ENCODE measurements around the gene CHST11. TPM values are rescaled to one million over a fixed set of nuclear protein-coding genes. Genes with fewer than 3 reads are reported as not detected.

The CHST11 gene
- total RNA-seq, 2 donors from 2014 or later, result 3.4 to 4.4 TPM

- ATAC-seq (no peak), DNase-seq (no peak)
- intact Hi-C loops (cut with DNase I, micrococcal nuclease), result no loop called here
Measured at GRCh38 chr12:104687823-104688573, 231.2 kb downstream of the CHST11 start.

DNA sequence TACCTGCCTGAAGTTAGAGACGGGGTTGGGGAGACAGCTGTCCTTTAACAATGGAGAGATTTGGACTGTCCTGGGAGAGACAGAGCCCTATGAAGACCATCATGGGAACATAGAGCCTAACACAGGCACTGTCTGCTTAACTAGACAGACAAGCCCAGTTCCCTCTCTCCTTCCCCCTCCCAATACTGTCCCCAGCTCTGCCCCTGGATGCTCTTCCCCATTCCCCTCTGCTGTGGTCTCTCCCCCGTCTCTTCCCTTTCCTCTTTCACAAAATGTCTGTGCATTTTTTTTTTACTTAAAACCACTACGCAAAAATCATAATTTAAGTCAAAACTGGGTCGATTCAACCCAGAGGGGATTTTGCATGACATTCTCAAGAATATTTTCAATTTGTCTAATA is 232.9 kb downstream of the CHST11 start:
- intact Hi-C loops (cut with DNase I, micrococcal nuclease), result no loop called here
- DNase-seq (no peak), ATAC-seq (no peak)

DNA sequence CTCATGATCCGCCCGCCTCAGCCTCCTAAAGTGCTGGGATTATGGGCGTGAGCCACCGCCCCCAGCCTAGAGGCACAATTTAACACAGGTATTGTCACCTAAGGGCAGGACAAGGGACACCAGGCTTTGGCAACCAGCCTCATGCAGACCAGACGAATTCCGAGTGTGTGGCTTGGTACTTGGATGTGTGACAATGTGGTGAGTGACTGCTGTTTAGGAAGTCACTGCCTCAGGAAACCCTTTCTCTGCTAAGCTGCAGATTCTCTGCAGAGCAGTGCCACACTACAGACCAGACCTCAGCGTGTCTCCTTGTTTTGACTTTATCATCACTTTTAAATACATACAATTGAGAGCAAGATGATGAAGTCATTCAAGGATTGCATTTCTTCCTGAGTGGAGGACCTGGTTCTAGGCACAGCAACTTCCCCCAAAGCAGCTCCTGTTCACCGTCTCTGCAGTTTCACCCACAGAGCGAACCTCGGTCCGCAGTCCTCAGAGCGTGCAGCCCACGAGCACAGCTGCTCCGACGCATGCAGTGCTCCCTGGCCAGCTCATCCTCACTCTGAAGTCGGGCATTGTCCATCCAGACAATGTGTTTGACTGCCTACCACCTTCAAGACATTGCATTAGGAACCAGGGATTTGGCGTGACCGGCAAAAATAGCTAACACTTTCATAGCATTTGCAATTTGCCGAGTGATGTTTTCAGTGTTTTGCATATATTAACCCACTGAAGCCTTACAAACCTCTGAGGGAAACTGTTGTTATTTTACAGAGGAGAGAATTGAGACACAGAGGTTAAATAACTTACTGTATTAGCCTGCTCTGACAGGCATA is 235.2 kb downstream of the CHST11 start:
- ATAC-seq (no peak), DNase-seq (no peak)
- intact Hi-C loops (cut with DNase I, micrococcal nuclease), result no loop called here

DNA sequence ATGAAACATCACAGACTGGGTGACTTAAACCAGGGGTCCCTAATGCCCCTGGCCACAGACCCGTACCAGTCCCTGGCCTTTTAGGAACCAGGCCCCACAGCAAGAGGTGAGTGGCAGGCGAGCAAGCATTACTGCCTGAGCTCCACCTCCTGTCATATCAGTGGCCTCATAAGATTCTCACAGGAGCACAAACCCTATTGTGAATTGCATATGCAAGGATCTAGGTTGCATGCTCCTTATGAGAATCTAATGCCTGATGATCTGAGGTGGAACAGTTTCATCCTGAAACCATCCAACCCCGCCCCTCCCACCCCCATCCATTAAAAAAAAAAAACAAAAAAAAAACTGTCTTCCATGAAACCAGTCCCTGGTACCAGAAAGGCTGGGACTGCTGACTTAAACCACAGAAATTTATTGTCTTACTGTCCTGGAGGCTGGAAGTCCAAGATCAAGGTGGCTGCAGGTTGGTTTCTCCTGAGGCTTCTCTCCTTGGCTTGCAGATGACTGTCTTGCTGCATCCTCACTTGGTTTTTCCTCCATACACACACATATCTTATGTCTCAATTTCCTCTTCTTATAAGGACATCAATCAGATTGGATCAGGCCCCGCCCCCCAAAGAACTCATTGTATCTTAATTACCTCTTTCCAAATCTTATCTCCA is 235.9 kb downstream of the CHST11 start:
- intact Hi-C loops (cut with DNase I, micrococcal nuclease), result no loop called here
- DNase-seq (no peak), ATAC-seq (no peak)

DNA sequence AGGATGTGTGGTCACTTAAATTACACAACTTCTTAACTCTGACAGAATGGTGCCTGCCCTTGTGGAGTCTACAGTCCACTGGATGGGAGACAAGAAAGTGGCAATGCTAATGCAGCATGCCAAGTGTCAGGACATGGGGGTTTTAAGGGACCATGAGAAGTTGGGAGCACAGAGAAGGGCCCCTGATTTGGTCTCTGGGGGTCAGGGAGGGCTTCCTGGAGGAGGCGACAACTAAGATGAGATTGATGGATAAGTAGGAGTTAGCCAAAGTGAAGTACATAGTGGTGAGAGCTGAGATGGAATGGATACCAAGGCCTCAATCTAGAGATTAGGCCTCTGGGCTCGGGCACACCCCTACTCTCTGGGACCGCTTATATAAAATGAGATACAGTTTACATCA is 236.7 kb downstream of the CHST11 start:
- ATAC-seq (no peak), DNase-seq (no peak)
- intact Hi-C loops (cut with DNase I, micrococcal nuclease), result no loop called here

DNA sequence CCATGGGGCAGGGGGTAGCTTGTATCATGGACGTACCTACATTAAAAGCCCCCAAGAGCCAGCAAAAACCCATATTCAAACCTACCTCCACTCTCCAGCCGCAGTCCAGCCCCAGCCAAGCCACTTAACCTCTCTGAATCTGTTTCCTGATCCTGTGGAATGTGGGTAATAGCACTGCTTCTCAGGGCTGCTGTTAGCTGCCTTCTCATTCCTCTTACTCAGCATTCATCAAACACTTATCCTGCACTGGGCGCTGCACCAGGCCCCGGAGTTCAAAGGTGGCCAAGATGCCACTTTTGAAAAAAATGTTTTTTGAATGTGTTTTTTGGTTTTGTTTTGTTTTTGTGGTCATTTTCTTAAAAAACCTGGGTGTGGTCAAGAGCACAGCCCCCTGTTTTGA is 237.4 kb downstream of the CHST11 start:
- intact Hi-C loops (cut with DNase I, micrococcal nuclease), result no loop called here
- DNase-seq (no peak), ATAC-seq (no peak)

- intact Hi-C loops (cut with DNase I, micrococcal nuclease), result no loop called here
- ATAC-seq, result no peak
- no peak for DNase-seq
Measured at GRCh38 chr12:104694711-104695110, 238.0 kb downstream of the CHST11 start.

DNA sequence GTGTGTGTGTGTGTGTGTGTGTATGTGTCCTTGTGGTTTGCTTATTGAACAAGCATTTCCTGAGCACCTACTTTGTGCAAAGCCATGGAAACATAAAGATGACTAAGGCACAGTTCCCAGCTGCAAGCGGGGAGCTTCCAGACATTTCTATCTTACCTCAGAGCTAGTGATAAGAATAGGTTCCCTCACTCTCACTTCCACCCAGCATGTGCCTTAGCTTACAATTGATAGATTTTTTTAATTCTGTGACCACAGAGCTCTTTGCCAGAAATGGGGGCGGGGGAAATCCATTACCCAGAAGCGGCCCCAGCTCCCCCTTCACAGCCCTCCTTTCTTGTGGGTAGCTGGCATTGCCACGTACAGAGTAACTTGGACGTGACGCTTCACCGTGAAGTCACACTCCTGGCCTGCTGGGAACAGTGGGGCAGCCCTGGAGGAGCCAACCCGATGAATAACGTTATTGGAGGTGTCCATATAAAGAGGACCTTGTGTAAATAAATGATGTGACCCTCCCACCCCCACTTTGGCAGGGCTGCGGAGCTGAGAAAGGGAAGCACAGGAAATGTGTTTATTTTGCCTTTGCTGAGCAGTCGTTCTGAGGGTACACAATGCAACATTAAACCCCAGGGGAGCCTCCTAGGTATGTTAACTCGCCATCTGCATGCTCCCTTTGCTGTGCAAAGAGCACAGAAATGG is 238.9 kb downstream of the CHST11 start:
- intact Hi-C loops (cut with DNase I, micrococcal nuclease), result no loop called here
- no peak for ATAC-seq
- DNase-seq, result no peak

DNA sequence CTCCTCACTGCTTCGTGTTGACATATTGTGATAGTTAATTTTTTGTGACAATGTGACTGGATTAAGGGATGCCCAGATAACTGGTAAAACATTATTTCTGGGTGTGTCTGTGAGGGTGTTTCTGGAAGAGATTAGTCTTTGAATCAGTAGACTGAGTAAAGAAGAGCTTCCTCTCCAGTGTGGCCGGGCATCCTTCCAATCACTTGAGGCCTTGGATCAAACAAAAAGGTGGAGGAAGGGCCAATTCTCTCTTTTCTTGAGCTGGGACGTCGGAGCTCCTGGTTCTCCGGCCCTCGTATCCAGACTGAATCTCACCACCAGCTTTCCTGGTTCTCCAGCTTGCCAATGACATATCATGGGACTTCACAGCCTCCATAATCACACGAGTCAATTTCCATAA is 240.4 kb downstream of the CHST11 start:
- ATAC-seq (no peak), DNase-seq (no peak)
- intact Hi-C loops (cut with DNase I, micrococcal nuclease), result no loop called here

- ATAC-seq (no peak), DNase-seq (no peak)
- intact Hi-C loops (cut with DNase I, micrococcal nuclease), result no loop called here
Measured at GRCh38 chr12:104698871-104699270, 242.1 kb downstream of the CHST11 start.

DNA sequence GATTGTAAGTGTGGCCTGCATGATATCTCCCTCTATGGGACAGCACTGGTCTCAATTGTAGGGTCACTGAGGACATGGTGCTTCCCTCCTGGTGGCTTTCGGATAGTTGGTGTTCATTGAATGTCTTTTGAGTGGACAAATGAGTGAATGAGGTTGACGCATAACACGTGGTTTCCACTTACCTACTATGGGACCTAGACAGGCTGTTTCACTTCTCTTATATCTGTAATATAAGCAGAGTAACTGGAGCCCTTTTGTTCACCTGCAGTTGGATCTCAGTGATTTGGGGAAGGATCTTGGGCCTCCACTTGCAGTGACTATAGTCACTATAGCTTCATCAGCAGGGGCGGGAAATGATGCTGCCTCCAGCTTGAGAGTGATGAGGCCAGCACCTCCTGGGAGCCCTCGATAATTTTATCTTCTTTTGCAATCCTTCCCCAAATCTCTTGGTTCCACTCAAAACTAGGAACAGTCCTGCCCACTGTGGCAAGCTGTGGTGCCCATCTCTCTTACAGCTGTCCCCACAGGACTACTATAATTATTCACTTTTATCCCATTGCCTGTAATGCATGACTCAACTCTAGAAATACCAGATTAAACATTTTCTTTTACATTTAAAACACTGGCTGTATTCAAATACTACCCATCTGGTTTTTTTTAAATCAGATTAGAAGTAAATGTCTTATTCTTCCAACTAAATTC is 242.9 kb downstream of the CHST11 start:
- no peak for DNase-seq
- intact Hi-C loops (cut with DNase I, micrococcal nuclease), result no loop called here
- ATAC-seq, result no peak

- intact Hi-C loops (cut with DNase I, micrococcal nuclease), result no loop called here
- DNase-seq (no peak), ATAC-seq (no peak)
Measured at GRCh38 chr12:104700324-104700723, 243.6 kb downstream of the CHST11 start.

DNA sequence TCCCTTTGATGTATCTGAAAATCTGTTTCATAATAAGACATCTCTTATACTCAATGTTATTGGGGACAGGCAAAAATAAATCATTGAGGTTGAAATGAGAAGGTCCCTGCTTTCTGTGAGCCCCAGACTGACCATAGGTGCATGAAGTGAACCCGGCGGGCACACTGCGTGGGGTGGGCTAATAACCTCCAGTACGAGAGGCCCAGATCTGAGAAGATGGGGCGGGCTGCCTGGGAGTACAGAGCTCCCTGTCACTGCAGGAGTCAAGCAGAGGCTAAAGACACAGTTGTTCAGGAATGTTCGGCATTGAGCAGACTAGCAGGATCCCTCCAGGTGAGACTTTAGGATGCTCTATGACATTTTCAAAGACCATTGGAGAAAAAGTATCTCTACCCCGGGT is 244.6 kb downstream of the CHST11 start:
- no peak for DNase-seq
- intact Hi-C loops (cut with DNase I, micrococcal nuclease), result no loop called here
- no peak for ATAC-seq

- intact Hi-C loops (cut with DNase I, micrococcal nuclease), result no loop called here
- ATAC-seq (no peak), DNase-seq (no peak)
Measured at GRCh38 chr12:104701756-104702155, 245.0 kb downstream of the CHST11 start.

GRCh38 chr12:104702565-104703139 is 245.9 kb downstream of the CHST11 start:
- DNase-seq (peak in 1 of 2 donors; percentile 19), ATAC-seq (no peak)
- intact Hi-C loops (cut with DNase I, micrococcal nuclease), result no loop called here

DNA sequence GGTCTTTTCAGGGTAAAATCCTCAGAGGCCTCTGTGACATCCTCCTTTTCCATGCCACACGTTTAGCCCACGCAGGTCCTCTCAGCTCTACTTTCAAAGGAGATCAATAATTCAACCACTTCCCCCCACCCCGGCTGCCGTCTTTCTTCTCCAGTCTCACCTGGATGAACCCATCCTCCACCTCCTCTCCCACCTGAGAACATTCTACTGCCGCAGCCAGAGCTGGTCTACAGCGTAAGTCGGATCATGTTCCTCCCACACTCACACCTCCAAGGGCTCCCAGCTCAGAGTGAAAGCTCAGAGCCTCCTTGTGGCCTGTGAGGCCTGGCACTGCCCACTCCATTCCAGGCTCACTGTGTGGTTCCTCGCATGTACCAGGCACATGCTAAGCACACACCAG is 246.6 kb downstream of the CHST11 start:
- DNase-seq, result no peak
- intact Hi-C loops (cut with DNase I, micrococcal nuclease), result no loop called here
- ATAC-seq, result no peak

GRCh38 chr12:104704224-104704779 is 247.6 kb downstream of the CHST11 start:
- no peak for DNase-seq
- intact Hi-C loops (cut with DNase I, micrococcal nuclease), result no loop called here
- no peak for ATAC-seq

DNA sequence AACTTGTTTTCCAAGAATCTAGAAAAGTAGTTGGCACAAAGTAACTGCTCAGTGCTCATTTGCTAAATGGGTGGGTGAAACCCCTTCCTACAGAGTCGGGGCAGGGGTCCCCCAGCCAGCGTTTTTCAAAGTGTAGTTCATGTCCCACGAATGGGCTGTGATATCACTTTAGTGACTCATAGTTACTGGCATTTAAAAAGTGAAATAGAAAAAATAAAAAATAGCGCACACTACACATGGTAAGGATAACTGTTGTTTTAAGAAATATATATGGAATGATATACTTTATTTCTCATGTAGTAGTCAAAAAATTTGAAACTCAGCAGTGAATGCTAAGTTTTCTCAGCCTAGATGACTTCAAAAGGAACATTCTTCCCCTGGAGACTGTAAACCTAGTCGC is 250.4 kb downstream of the CHST11 start:
- no peak for ATAC-seq
- intact Hi-C loops (cut with DNase I, micrococcal nuclease), result no loop called here
- no peak for DNase-seq
